Lower leg skin (tissue), 3 donors: Measurements from ENCODE around the gene TCP11.

ENCODE experiments used
- POLR2A ChIP-seq, 2 donors: fragments of 450-650 bp; IDR thresholded peaks; one replicate each; pipeline ENCODE4 v1.6.1; 2016 to 2017; ENCODE audit warnings: antibody characterized with exemption in 2 of 2, mild to moderate bottlenecking in 1 of 2, moderate library complexity in 1 of 2
- TF ChIP-seq, protein P1 (sequence below), 3 donors: fragments of 450-650 bp; IDR thresholded peaks; one replicate each; pipeline ENCODE4 v1.5.1; 2016; ENCODE audit warnings: antibody characterized with exemption in 3 of 3, mild to moderate bottlenecking in 3 of 3, moderate library complexity in 2 of 3

DNA sequence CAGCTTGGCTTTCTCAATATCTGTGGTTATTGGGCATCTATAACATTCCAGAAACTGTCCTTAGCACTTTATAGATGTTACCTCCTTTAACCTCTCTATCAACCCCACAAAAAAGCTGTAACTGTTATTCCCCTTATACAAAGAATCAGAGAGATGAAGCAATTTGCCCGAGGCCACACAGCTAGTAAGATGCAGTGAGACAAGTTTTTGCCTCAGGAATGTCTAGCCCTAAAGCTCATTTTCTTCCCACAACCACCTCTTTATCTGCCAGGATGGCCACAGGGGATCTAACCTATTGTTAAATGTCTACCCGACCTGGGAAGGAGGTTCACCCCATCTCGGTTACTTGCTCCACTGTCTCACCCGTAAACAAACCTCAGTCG, 31.9 kb upstream of the TCP11 start:
- TF ChIP-seq, protein P1, sequence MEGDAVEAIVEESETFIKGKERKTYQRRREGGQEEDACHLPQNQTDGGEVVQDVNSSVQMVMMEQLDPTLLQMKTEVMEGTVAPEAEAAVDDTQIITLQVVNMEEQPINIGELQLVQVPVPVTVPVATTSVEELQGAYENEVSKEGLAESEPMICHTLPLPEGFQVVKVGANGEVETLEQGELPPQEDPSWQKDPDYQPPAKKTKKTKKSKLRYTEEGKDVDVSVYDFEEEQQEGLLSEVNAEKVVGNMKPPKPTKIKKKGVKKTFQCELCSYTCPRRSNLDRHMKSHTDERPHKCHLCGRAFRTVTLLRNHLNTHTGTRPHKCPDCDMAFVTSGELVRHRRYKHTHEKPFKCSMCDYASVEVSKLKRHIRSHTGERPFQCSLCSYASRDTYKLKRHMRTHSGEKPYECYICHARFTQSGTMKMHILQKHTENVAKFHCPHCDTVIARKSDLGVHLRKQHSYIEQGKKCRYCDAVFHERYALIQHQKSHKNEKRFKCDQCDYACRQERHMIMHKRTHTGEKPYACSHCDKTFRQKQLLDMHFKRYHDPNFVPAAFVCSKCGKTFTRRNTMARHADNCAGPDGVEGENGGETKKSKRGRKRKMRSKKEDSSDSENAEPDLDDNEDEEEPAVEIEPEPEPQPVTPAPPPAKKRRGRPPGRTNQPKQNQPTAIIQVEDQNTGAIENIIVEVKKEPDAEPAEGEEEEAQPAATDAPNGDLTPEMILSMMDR (IDR thresholded peaks at IDR 0.05): no peak
- TF ChIP-seq POLR2A (IDR thresholded peaks at IDR 0.05): no peak
